Endothelial cell of umbilical vein (primary cell): ENCODE data around the gene HSD17B4. TPM values are rescaled to one million over a fixed set of nuclear protein-coding genes. Genes with fewer than 3 reads are reported as not detected.
"Not testable (repeated sequence)": the region's sequence is repeated elsewhere in the genome, so short reads cannot be mapped to it uniquely, and the experiment has no call there.

Experiments used
- BruUV-seq: library from RNA; stranded (reverse); fragments of 400-500 nt; replicated peaks from 2 replicates; lab custom pipeline; 2021; lab: Mats Ljungman, UMichigan
- CTCF ChIA-PET: fragments of 300-600, 350-600 bp; sonication (Branson Sonifier 250); formaldehyde crosslinking; loops from one replicate; lab custom pipeline; 2021; ENCODE audit warnings: antibody characterized with exemption, inconsistent platforms; lab: Charles Lee
- POLR2A ChIA-PET: fragments of 300-600, 350-600 bp; sonication (Branson Sonifier 250); formaldehyde crosslinking; loops from one replicate; lab custom pipeline; 2021; ENCODE audit warnings: antibody characterized with exemption, inconsistent platforms; lab: Charles Lee
- DNase-seq: peaks from one replicate; pipeline ENCODE4 v3.0.0-alpha.2; 2011; ENCODE audit warnings: low read depth, low spot score
- FAIRE-seq: peaks from 2 replicates; lab custom pipeline; 2011; peaks lifted over from hg19 to GRCh38; lab: Jason Lieb, UNC
- H2AFZ ChIP-seq: 2 replicates; pipeline ENCODE4 v1.6.0; 2012; ENCODE audit warnings: low read depth, low read length, control low read depth, inconsistent platforms
- H3K27ac ChIP-seq: 2 replicates; pipeline ENCODE4 v1.5.1; 2011; ENCODE audit warnings: low read depth, mild to moderate bottlenecking, control low read depth, low read length, moderate library complexity; ENCODE audit not compliant: insufficient read depth
- H3K27me3 ChIP-seq, 2 experiments: 2 replicates each; pipeline versions ENCODE4 v1.6.0 to v1.6.1; 2011; ENCODE audit warnings: low read length in 2 of 2, mixed read lengths in 1 of 2; ENCODE audit not compliant: control insufficient read depth in 2 of 2, insufficient read depth in 2 of 2
- H3K36me3 ChIP-seq, 2 experiments: 2 replicates in 1 of 2; 3 replicates in 1 of 2; pipeline ENCODE4 v1.5.1; 2011; ENCODE audit warnings: low read length in 2 of 2, mild to moderate bottlenecking in 1 of 2, moderate library complexity in 1 of 2; ENCODE audit not compliant: control insufficient read depth in 2 of 2, insufficient read depth in 2 of 2; ENCODE audit errors: extremely low read depth in 1 of 2
- H3K4me1 ChIP-seq: 3 replicates; pipeline ENCODE4 v1.5.1; 2011; ENCODE audit warnings: mild to moderate bottlenecking, low read length; ENCODE audit not compliant: control insufficient read depth, insufficient read depth; ENCODE audit errors: extremely low read depth
- H3K4me2 ChIP-seq: 2 replicates; pipeline ENCODE4 v1.6.1; 2011; ENCODE audit warnings: low read length, control low read depth, mixed read lengths; ENCODE audit not compliant: insufficient read depth
- H3K4me3 ChIP-seq, 3 experiments: fragments of 200-600 bp in 1 of 3; sonication (generic), shearing (Covaris generic) in 1 of 3; replicated peaks in 1 of 3; 2 replicates each; pipeline ENCODE4 v1.5.1; 2011 to 2016; ENCODE audit warnings: control low read depth in 3 of 3, low read length in 3 of 3, mild to moderate bottlenecking in 2 of 3, inconsistent platforms in 1 of 3, low read depth in 1 of 3, moderate library complexity in 1 of 3; ENCODE audit not compliant: insufficient read depth in 1 of 3
- H3K79me2 ChIP-seq: 2 replicates; pipeline ENCODE4 v1.6.0; 2012; ENCODE audit warnings: low read length, inconsistent platforms; ENCODE audit not compliant: control insufficient read depth, insufficient read depth
- H3K9ac ChIP-seq: replicated peaks from 2 replicates; pipeline ENCODE3; 2011; ENCODE audit warnings: low read length, control low read depth; ENCODE audit not compliant: insufficient read depth; ENCODE audit errors: extremely low read depth
- H3K9me1 ChIP-seq: replicated peaks from 3 replicates; pipeline ENCODE4 v1.6.0; 2011; ENCODE audit warnings: mild to moderate bottlenecking, low read length; ENCODE audit not compliant: control insufficient read depth, insufficient read depth; ENCODE audit errors: extremely low read depth
- H3K9me3 ChIP-seq: replicated peaks from 2 replicates; pipeline ENCODE4 v1.5.1; 2012; ENCODE audit warnings: low read length, inconsistent platforms; ENCODE audit not compliant: control insufficient read depth, insufficient read depth
- H4K20me1 ChIP-seq: replicated peaks from 2 replicates; pipeline ENCODE3; 2011; ENCODE audit warnings: mild to moderate bottlenecking, low read length; ENCODE audit not compliant: control insufficient read depth, insufficient read depth; ENCODE audit errors: extremely low read depth
- POLR2A ChIP-seq: IDR thresholded peaks from 2 replicates; pipeline ENCODE4 v1.6.1; 2012; ENCODE audit warnings: low read depth, mild to moderate bottlenecking, control low read depth, low read length
- dilution Hi-C: fragments of 300-500 bp; cut with MboI; formaldehyde crosslinking; loops from one replicate; pipeline ENCODE4 v1.15.0; 2019; ENCODE audit warnings: low sequenced_read_pairs; ENCODE audit not compliant: extremely low pct_ligation_motif_present
- intact Hi-C: fragments of 100-400 bp; cut with micrococcal nuclease; formaldehyde crosslinking; loops from one replicate; pipeline ENCODE4 v1.10.0; 2022
- polyA plus RNA-seq, 4 experiments: library from polyadenylated mRNA; depleted of rRNA in 3 of 4; stranded (reverse) in 3 of 4; unstranded in 1 of 4; fragments of >200 nt; gene quantifications; 2 replicates each; pipeline versions ENCODE4 v1.2.1 to v1.2.3, GENCODE V29; 2011 to 2012; ENCODE audit warnings: missing spikeins in 1 of 4
- total RNA-seq: library from RNA; stranded (reverse); gene quantifications from 2 replicates; pipeline ENCODE4 v1.2.3, GENCODE V29; 2021
- TF ChIP-seq, protein P1 (sequence below), 2 donors: IDR thresholded peaks; 1 replicate in 1 of 2; 2 replicates in 1 of 2; pipeline ENCODE4 v1.5.1; 2011; ENCODE audit warnings: low read length in 2 of 2, mild to moderate bottlenecking in 2 of 2, moderate library complexity in 2 of 2, control low read depth in 1 of 2, inconsistent platforms in 1 of 2, low read depth in 1 of 2; ENCODE audit not compliant: insufficient read depth in 1 of 2; ENCODE audit errors: extremely low read depth in 1 of 2

HSD17B4 gene
- total and polyA plus RNA-seq, 2 donors (not counting 3 experiments of a cell fraction or from before 2014, with no cell fraction given), result 91.4 to 124 TPM

- intact Hi-C loops, H3K9ac ChIP-seq, H3K4me2 ChIP-seq, POLR2A ChIA-PET, H3K27ac ChIP-seq, H3K36me3 ChIP-seq, FAIRE-seq, H4K20me1 ChIP-seq, H3K4me1 ChIP-seq, H3K9me1 ChIP-seq, dilution Hi-C loops, H3K9me3 ChIP-seq, H2AFZ ChIP-seq, BruUV-seq, H3K79me2 ChIP-seq, DNase-seq, H3K4me3 ChIP-seq, H3K27me3 ChIP-seq: not testable (repeated sequence)
- CTCF ChIA-PET, result interaction anchor here (1.1 to 4.0 kb wide), 2 partner anchors 411 to 445 kb away, joined by 3 to 57 read pairs; partner anchors contain the start of gene DTWD2
Observed at GRCh38 chr5:119432674-119433237, 19.5 kb upstream of the HSD17B4 start.

GRCh38 chr5:119435436-119436132, 16.7 kb upstream of the HSD17B4 start:
- H2AFZ ChIP-seq, result no peak overlapping the region
- peak; percentile 62 for DNase-seq
- dilution Hi-C loops (no loop called here), intact Hi-C loops (loop anchor here (1.0 kb wide), 2 partner anchors 23 to 447 kb away; partner anchors contain the start of gene DTWD2)
- no TSS peak for BruUV-seq
- H3K4me2 ChIP-seq, result no peak overlapping the region
- H3K4me1 ChIP-seq, result no peaks in the 10 kb centered on the region
- ChIA-PET POLR2A (no interaction called here), CTCF (interaction anchor here (0.6 to 4.0 kb wide), 15 partner anchors 11 to 492 kb away, joined by 3 to 57 read pairs (median 4); partner anchors contain the start of gene DTWD2)
- H3K27me3 ChIP-seq, result peaks cover 4% of the 10 kb centered on the region in 2 experiments
- TF ChIP-seq, protein P1, sequence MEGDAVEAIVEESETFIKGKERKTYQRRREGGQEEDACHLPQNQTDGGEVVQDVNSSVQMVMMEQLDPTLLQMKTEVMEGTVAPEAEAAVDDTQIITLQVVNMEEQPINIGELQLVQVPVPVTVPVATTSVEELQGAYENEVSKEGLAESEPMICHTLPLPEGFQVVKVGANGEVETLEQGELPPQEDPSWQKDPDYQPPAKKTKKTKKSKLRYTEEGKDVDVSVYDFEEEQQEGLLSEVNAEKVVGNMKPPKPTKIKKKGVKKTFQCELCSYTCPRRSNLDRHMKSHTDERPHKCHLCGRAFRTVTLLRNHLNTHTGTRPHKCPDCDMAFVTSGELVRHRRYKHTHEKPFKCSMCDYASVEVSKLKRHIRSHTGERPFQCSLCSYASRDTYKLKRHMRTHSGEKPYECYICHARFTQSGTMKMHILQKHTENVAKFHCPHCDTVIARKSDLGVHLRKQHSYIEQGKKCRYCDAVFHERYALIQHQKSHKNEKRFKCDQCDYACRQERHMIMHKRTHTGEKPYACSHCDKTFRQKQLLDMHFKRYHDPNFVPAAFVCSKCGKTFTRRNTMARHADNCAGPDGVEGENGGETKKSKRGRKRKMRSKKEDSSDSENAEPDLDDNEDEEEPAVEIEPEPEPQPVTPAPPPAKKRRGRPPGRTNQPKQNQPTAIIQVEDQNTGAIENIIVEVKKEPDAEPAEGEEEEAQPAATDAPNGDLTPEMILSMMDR (IDR thresholded peaks at IDR 0.05; ENCODE audit: extremely low read depth in 1 of 2, insufficient read depth in 1 of 2, low read depth in 1 of 2, low read length in 2 of 2), result peak; percentile 59 to 80
- no peak for TF ChIP-seq POLR2A
- no peak overlapping the region for H3K4me3 ChIP-seq
- FAIRE-seq, result peak; percentile 83
- H3K9ac ChIP-seq, result no peak overlapping the region
- H3K79me2 ChIP-seq, result no peaks in the 10 kb centered on the region
- no peak overlapping the region for H3K27ac ChIP-seq
- H3K36me3 ChIP-seq, result no peaks in the 10 kb centered on the region
- H3K9me3 ChIP-seq, result no peaks in the 10 kb centered on the region
- no peaks in the 10 kb centered on the region for H4K20me1 ChIP-seq
- no peaks in the 10 kb centered on the region for H3K9me1 ChIP-seq

DNA sequence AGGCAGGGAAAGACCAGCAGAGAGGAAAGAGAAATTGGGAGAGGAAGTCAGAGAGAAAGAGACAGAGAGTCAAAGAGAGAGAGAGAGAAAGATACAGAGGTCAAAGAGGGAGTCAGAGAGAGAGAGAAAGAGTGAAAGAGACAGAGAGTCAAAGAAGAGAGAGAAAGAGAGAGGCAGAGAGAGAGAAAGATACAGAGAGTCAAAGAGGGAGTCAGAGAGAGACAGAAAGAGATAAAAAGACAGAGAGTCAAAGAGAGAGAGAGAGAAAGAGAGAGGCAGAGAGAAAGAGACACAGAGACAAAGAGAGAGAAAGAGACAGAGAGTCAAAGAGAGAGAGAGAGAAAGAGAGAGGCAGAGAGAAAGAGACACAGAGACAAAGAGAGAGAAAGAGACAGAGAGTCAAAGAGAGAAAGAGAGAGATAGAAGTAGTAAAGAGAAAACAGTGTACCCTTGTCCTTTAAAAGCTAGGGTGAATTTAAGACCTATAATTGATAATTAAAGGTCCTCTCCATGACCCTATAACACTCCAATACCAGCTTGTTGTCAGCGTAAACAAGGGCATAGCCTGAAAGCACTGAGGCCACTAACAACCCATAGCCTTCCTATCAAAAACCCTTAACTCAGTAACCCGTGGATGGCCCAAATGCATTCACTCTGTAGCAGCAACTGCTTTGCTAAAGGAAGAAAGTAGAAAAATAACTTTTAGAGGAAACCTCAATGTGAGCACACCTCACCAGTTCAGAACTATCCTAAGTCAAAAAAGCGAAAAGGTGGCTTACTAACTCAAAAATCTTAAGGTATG, 14.3 kb upstream of the HSD17B4 start:
- H3K9me3 ChIP-seq, H2AFZ ChIP-seq, DNase-seq, FAIRE-seq, BruUV-seq, H3K9me1 ChIP-seq, H3K4me1 ChIP-seq, H4K20me1 ChIP-seq, H3K79me2 ChIP-seq, H3K4me3 ChIP-seq, H3K27ac ChIP-seq, intact Hi-C loops, H3K27me3 ChIP-seq, dilution Hi-C loops, H3K4me2 ChIP-seq, POLR2A ChIA-PET, H3K36me3 ChIP-seq, H3K9ac ChIP-seq: not testable (repeated sequence)
- CTCF ChIA-PET, result interaction anchor here (2.3 kb wide), 1 partner anchor 450 kb away, joined by 4 read pairs; the partner anchor contains the start of gene DTWD2
